ENCODE data around the gene CPNE6.

DNA sequence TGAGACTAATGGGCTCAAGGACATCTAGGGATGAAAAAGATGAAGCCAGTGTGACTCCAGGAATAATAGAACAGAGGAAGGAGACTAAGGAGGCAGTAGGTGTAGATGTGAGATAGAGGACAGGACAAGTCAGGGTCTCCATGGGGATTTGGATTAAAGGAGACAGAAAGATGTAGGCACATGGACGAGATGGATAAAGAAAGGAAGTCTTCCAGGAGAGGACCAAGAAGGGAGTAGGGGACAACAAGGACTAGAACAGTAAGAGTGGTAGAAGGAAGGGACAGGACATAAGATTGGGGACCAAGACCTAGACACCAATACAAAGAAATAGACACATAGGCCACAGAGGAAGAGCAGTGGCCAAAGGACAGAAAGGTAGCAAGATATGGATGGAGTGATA is 15.6 kb downstream of the CPNE6 start:
- TF ChIP-seq ZNF624 (tag by site-specific recombination; IDR thresholded peaks at IDR 0.05) (no peak), ZNF37A (tag by site-specific recombination; IDR thresholded peaks at IDR 0.05) (no peak), ZNF274 (IDR thresholded peaks at IDR 0.05; ENCODE audit: low read length) (no peak), ZNF274 (tag by site-specific recombination; IDR thresholded peaks at IDR 0.05; ENCODE audit: borderline replicate concordance) (no peak)
- TF ChIP-seq, protein P1, sequence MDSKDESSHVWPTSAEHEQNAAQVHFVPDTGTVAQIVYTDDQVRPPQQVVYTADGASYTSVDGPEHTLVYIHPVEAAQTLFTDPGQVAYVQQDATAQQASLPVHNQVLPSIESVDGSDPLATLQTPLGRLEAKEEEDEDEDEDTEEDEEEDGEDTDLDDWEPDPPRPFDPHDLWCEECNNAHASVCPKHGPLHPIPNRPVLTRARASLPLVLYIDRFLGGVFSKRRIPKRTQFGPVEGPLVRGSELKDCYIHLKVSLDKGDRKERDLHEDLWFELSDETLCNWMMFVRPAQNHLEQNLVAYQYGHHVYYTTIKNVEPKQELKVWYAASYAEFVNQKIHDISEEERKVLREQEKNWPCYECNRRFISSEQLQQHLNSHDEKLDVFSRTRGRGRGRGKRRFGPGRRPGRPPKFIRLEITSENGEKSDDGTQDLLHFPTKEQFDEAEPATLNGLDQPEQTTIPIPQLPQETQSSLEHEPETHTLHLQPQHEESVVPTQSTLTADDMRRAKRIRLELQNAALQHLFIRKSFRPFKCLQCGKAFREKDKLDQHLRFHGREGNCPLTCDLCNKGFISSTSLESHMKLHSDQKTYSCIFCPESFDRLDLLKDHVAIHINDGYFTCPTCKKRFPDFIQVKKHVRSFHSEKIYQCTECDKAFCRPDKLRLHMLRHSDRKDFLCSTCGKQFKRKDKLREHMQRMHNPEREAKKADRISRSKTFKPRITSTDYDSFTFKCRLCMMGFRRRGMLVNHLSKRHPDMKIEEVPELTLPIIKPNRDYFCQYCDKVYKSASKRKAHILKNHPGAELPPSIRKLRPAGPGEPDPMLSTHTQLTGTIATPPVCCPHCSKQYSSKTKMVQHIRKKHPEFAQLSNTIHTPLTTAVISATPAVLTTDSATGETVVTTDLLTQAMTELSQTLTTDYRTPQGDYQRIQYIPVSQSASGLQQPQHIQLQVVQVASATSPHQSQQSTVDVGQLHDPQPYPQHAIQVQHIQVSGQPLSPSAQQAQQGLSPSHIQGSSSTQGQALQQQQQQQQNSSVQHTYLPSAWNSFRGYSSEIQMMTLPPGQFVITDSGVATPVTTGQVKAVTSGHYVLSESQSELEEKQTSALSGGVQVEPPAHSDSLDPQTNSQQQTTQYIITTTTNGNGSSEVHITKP (tag by site-specific recombination; IDR thresholded peaks at IDR 0.05): no peak
- TF ChIP-seq, protein P2, sequence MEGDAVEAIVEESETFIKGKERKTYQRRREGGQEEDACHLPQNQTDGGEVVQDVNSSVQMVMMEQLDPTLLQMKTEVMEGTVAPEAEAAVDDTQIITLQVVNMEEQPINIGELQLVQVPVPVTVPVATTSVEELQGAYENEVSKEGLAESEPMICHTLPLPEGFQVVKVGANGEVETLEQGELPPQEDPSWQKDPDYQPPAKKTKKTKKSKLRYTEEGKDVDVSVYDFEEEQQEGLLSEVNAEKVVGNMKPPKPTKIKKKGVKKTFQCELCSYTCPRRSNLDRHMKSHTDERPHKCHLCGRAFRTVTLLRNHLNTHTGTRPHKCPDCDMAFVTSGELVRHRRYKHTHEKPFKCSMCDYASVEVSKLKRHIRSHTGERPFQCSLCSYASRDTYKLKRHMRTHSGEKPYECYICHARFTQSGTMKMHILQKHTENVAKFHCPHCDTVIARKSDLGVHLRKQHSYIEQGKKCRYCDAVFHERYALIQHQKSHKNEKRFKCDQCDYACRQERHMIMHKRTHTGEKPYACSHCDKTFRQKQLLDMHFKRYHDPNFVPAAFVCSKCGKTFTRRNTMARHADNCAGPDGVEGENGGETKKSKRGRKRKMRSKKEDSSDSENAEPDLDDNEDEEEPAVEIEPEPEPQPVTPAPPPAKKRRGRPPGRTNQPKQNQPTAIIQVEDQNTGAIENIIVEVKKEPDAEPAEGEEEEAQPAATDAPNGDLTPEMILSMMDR (tag by site-specific recombination; IDR thresholded peaks at IDR 0.05): no peak
- TF ChIP-seq, protein P3, sequence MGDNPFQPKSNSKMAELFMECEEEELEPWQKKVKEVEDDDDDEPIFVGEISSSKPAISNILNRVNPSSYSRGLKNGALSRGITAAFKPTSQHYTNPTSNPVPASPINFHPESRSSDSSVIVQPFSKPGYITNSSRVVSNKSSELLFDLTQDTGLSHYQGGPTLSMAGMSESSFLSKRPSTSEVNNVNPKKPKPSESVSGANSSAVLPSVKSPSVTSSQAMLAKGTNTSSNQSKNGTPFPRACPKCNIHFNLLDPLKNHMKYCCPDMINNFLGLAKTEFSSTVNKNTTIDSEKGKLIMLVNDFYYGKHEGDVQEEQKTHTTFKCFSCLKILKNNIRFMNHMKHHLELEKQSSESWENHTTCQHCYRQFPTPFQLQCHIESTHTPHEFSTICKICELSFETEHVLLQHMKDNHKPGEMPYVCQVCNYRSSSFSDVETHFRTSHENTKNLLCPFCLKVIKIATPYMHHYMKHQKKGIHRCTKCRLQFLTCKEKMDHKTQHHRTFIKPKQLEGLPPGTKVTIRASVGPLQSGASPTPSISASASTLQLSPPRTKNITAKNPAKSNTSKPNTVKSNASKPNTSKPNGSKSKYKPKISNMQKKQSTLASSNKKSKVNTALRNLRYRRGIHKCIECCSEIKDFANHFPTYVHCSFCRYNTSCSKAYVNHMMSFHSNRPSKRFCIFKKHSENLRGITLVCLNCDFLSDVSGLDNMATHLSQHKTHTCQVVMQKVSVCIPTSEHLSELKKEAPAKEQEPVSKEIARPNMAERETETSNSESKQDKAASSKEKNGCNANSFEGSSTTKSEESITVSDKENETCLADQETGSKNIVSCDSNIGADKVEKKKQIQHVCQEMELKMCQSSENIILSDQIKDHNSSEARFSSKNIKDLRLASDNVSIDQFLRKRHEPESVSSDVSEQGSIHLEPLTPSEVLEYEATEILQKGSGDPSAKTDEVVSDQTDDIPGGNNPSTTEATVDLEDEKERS (tag by site-specific recombination; IDR thresholded peaks at IDR 0.05): no peak
- TF ChIP-seq, protein P4, sequence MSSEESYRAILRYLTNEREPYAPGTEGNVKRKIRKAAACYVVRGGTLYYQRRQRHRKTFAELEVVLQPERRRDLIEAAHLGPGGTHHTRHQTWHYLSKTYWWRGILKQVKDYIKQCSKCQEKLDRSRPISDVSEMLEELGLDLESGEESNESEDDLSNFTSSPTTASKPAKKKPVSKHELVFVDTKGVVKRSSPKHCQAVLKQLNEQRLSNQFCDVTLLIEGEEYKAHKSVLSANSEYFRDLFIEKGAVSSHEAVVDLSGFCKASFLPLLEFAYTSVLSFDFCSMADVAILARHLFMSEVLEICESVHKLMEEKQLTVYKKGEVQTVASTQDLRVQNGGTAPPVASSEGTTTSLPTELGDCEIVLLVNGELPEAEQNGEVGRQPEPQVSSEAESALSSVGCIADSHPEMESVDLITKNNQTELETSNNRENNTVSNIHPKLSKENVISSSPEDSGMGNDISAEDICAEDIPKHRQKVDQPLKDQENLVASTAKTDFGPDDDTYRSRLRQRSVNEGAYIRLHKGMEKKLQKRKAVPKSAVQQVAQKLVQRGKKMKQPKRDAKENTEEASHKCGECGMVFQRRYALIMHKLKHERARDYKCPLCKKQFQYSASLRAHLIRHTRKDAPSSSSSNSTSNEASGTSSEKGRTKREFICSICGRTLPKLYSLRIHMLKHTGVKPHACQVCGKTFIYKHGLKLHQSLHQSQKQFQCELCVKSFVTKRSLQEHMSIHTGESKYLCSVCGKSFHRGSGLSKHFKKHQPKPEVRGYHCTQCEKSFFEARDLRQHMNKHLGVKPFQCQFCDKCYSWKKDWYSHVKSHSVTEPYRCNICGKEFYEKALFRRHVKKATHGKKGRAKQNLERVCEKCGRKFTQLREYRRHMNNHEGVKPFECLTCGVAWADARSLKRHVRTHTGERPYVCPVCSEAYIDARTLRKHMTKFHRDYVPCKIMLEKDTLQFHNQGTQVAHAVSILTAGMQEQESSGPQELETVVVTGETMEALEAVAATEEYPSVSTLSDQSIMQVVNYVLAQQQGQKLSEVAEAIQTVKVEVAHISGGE (tag by site-specific recombination; conservative IDR thresholded peaks at IDR 0.05; ENCODE audit: low read depth): no peak

Measured in HEK293 (cell line).